NCI-H345 (cell line): Measurements from ENCODE around the gene SENP1.

Source experiments
- DNase-seq: peaks from one replicate; lab custom pipeline; 2025; lab: John Stamatoyannopoulos, UW

SENP1 gene

GRCh38 chr12:47999816-48000215 lies 106.1 kb downstream of the SENP1 start:
- DNase-seq, result no peak

GRCh38 chr12:47997321-47997720 lies 108.6 kb downstream of the SENP1 start:
- no peak for DNase-seq

GRCh38 chr12:47995981-47996401 lies 109.9 kb downstream of the SENP1 start:
- no peak for DNase-seq

GRCh38 chr12:47993491-47993890 lies 112.4 kb downstream of the SENP1 start:
- DNase-seq, result no peak
